ENCODE measurements around the gene ADAMTS13. TPM values are rescaled to one million over a fixed set of nuclear protein-coding genes. Genes with fewer than 3 reads are reported as not detected.

ADAMTS13 gene
- total RNA-seq, 1 experiment from 2014 or later, result 12.0 TPM

DNA sequence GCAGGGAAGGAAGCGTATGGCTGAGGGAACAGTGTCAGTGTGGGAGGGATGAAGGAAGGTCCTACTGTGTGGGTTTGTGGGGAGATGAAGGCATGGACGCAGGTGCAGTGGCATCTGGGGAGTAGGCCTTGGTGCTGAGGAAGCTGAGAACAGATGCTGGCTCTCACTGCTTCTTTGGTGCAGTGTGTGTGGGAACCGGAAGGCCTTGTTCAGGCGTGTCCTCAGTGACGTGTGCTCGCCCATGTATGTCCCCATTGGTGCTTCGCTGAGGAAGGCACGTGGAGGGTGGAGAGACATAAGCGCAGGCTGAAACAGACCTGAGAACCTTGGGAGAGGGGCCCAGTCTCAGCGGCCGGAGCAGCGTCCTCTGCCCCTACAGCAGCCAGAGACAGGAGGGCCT, 18.7 kb downstream of the ADAMTS13 start:
- POLR2A ChIA-PET, result no interaction called here
- ATAC-seq (no peak), DNase-seq (ENCODE audit: low spot score) (no peak)
- H3K4me1 Mint-ChIP-seq, result no peaks in the 10 kb centered on the region
- no peaks in the 10 kb centered on the region for H3K36me3 Mint-ChIP-seq
- peak overlapping the region; percentile 73; the same call in 1 of the 2 replicates for H3K27ac Mint-ChIP-seq
- CTCF ChIA-PET, result no interaction called here
- TF ChIP-seq, protein P1, sequence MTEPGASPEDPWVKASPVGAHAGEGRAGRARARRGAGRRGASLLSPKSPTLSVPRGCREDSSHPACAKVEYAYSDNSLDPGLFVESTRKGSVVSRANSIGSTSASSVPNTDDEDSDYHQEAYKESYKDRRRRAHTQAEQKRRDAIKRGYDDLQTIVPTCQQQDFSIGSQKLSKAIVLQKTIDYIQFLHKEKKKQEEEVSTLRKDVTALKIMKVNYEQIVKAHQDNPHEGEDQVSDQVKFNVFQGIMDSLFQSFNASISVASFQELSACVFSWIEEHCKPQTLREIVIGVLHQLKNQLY (CRISPR knock-in tag; IDR thresholded peaks at IDR 0.05), result no peak
- no peak for TF ChIP-seq ZNF317 (CRISPR knock-in tag; IDR thresholded peaks at IDR 0.05; ENCODE audit: borderline replicate concordance, low read depth)
- no peak for TF ChIP-seq ZNF232 (CRISPR knock-in tag; IDR thresholded peaks at IDR 0.05)
- TF ChIP-seq ZNF396 (CRISPR knock-in tag; IDR thresholded peaks at IDR 0.05; ENCODE audit: borderline replicate concordance), result no peak
- H3K4me3 Mint-ChIP-seq, result no peak overlapping the region
- no peaks in the 10 kb centered on the region for H3K27me3 Mint-ChIP-seq (ENCODE audit: low read depth)
- H3K9me3 Mint-ChIP-seq, result no peaks in the 10 kb centered on the region

DNA sequence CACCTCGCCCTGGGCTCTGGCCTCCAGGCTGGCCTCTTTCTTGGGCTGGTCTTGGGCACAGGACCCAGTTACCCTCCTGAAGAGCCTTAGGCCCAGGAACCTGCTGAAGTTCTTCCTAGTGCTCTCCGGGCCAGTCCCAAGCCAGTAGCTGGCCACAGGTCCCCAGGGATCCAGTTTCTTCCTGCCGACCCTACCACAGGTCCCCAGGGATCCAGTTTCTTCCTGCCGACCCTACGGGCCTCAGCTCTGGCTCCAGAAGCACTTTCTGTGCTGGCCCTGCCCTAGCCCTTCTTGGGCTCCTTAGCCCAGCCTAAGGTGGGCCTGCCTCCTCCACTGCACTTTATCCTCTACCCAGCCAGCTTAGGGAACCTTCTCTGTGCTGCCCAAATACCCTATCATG, 19.4 kb downstream of the ADAMTS13 start:
- ChIA-PET CTCF (interaction anchor here (1.4 kb wide), 1 partner anchor 100 kb away, joined by 6 read pairs; no protein-coding TSS in a partner anchor), POLR2A (interaction anchor here (0.5 kb wide), 1 partner anchor 65 kb away, joined by 3 read pairs; the partner anchor contains the start of gene STKLD1)
- H3K4me1 Mint-ChIP-seq, result no peaks in the 10 kb centered on the region
- H3K9me3 Mint-ChIP-seq, result no peaks in the 10 kb centered on the region
- no peaks in the 10 kb centered on the region for H3K27me3 Mint-ChIP-seq (ENCODE audit: low read depth)
- H3K4me3 Mint-ChIP-seq, result no peak overlapping the region
- H3K27ac Mint-ChIP-seq, result peak overlapping the region; percentile 57; the same call in 1 of the 2 replicates
- H3K36me3 Mint-ChIP-seq, result no peaks in the 10 kb centered on the region
- DNase-seq (ENCODE audit: low spot score), result no peak
- no peak for ATAC-seq
- TF ChIP-seq TEAD1 (CRISPR knock-in tag; IDR thresholded peaks at IDR 0.05), result no peak
- TF ChIP-seq FOXJ3 (CRISPR knock-in tag; IDR thresholded peaks at IDR 0.05; ENCODE audit: borderline replicate concordance), result no peak
- TF ChIP-seq, protein P2, sequence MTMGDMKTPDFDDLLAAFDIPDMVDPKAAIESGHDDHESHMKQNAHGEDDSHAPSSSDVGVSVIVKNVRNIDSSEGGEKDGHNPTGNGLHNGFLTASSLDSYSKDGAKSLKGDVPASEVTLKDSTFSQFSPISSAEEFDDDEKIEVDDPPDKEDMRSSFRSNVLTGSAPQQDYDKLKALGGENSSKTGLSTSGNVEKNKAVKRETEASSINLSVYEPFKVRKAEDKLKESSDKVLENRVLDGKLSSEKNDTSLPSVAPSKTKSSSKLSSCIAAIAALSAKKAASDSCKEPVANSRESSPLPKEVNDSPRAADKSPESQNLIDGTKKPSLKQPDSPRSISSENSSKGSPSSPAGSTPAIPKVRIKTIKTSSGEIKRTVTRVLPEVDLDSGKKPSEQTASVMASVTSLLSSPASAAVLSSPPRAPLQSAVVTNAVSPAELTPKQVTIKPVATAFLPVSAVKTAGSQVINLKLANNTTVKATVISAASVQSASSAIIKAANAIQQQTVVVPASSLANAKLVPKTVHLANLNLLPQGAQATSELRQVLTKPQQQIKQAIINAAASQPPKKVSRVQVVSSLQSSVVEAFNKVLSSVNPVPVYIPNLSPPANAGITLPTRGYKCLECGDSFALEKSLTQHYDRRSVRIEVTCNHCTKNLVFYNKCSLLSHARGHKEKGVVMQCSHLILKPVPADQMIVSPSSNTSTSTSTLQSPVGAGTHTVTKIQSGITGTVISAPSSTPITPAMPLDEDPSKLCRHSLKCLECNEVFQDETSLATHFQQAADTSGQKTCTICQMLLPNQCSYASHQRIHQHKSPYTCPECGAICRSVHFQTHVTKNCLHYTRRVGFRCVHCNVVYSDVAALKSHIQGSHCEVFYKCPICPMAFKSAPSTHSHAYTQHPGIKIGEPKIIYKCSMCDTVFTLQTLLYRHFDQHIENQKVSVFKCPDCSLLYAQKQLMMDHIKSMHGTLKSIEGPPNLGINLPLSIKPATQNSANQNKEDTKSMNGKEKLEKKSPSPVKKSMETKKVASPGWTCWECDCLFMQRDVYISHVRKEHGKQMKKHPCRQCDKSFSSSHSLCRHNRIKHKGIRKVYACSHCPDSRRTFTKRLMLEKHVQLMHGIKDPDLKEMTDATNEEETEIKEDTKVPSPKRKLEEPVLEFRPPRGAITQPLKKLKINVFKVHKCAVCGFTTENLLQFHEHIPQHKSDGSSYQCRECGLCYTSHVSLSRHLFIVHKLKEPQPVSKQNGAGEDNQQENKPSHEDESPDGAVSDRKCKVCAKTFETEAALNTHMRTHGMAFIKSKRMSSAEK (CRISPR knock-in tag; IDR thresholded peaks at IDR 0.05; ENCODE audit: borderline replicate concordance), result no peak
- TF ChIP-seq, protein P3, sequence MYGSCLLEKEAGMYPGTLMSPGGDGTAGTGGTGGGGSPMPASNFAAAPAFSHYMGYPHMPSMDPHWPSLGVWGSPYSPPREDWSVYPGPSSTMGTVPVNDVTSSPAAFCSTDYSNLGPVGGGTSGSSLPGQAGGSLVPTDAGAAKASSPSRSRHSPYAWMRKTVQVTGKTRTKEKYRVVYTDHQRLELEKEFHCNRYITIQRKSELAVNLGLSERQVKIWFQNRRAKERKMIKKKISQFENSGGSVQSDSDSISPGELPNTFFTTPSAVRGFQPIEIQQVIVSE (CRISPR knock-in tag; IDR thresholded peaks at IDR 0.05; ENCODE audit: borderline replicate concordance), result no peak
- no peak for TF ChIP-seq ATF1 (CRISPR knock-in tag; IDR thresholded peaks at IDR 0.05)
- no peak for TF ChIP-seq FOXP1 (CRISPR knock-in tag; IDR thresholded peaks at IDR 0.05; ENCODE audit: borderline replicate concordance)
- TF ChIP-seq ZNF423 (CRISPR knock-in tag; IDR thresholded peaks at IDR 0.05), result no peak

DNA sequence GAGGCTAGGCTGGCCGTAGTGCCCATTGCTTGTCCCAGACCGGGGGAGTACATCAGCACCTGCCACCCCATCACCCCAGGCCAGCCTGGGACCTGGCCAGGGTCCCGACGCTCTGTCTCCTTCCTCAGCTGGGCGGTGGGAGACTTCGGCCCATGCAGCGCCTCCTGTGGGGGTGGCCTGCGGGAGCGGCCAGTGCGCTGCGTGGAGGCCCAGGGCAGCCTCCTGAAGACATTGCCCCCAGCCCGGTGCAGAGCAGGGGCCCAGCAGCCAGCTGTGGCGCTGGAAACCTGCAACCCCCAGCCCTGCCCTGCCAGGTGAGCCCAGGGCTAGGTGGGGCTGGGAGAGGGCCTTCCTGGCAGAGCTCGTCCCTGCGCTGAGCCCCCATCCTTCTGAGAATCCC, 21.1 kb downstream of the ADAMTS13 start:
- Mint-ChIP-seq H3K27ac (no peak overlapping the region), H3K9me3 (no peaks in the 10 kb centered on the region), H3K4me3 (no peak overlapping the region), H3K4me1 (no peaks in the 10 kb centered on the region), H3K36me3 (no peaks in the 10 kb centered on the region), H3K27me3 (ENCODE audit: low read depth) (no peaks in the 10 kb centered on the region)
- ChIA-PET CTCF (interaction anchor here (0.9 to 3.2 kb wide), 9 partner anchors 9 to 127 kb away, joined by 3 to 15 read pairs (median 3); partner anchors contain the start of gene CACFD1), POLR2A (no interaction called here)
- DNase-seq (ENCODE audit: low spot score), result no peak
- ATAC-seq, result 0 out of 2 replicates have a peak, but pooled peaks have one; percentile 37
- TF ChIP-seq, protein P4, sequence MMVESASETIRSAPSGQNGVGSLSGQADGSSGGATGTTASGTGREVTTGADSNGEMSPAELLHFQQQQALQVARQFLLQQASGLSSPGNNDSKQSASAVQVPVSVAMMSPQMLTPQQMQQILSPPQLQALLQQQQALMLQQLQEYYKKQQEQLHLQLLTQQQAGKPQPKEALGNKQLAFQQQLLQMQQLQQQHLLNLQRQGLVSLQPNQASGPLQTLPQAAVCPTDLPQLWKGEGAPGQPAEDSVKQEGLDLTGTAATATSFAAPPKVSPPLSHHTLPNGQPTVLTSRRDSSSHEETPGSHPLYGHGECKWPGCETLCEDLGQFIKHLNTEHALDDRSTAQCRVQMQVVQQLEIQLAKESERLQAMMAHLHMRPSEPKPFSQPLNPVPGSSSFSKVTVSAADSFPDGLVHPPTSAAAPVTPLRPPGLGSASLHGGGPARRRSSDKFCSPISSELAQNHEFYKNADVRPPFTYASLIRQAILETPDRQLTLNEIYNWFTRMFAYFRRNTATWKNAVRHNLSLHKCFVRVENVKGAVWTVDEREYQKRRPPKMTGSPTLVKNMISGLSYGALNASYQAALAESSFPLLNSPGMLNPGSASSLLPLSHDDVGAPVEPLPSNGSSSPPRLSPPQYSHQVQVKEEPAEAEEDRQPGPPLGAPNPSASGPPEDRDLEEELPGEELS (CRISPR knock-in tag; IDR thresholded peaks at IDR 0.05), result no peak
- TF ChIP-seq, protein P5, sequence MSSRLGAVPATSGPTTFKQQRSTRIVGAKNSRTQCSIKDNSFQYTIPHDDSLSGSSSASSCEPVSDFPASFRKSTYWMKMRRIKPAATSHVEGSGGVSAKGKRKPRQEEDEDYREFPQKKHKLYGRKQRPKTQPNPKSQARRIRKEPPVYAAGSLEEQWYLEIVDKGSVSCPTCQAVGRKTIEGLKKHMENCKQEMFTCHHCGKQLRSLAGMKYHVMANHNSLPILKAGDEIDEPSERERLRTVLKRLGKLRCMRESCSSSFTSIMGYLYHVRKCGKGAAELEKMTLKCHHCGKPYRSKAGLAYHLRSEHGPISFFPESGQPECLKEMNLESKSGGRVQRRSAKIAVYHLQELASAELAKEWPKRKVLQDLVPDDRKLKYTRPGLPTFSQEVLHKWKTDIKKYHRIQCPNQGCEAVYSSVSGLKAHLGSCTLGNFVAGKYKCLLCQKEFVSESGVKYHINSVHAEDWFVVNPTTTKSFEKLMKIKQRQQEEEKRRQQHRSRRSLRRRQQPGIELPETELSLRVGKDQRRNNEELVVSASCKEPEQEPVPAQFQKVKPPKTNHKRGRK (CRISPR knock-in tag; IDR thresholded peaks at IDR 0.05; ENCODE audit: borderline replicate concordance), result no peak
- TF ChIP-seq RORB (CRISPR knock-in tag; IDR thresholded peaks at IDR 0.05), result no peak
- no peak for TF ChIP-seq RELA (CRISPR knock-in tag; IDR thresholded peaks at IDR 0.05; ENCODE audit: borderline replicate concordance)
- TF ChIP-seq ETV6 (CRISPR knock-in tag; IDR thresholded peaks at IDR 0.05), result no peak
- TF ChIP-seq, protein P2 (CRISPR knock-in tag; IDR thresholded peaks at IDR 0.05; ENCODE audit: borderline replicate concordance), result no peak
- TF ChIP-seq ZNF416 (CRISPR knock-in tag; IDR thresholded peaks at IDR 0.05), result no peak
